ENCODE measurements around the gene TFF1.

DNA sequence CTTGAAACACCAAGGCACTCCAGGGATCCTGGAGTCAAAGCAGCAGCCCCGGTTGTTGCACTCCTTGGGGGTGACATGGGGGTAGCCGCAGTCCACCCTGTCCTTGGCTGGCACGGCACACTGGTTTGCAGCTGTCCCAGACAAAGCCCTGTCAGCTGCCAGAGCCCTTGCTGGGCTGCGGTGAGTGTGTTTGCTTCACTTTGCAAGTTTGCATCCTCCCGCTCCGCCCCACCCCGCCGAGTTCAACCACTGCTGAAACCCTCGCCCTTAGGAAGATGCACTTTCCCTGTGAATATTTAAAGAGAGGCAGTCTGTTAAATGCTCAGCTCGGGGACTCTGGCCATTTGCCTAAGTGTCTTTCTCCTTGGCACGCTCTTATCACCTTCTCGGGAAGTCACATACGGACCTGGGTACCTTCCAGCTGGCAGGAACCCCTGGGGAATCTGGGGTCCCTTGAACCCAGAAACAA is 52.8 kb downstream of the TFF1 start:
- TF ChIP-seq POLR2A (IDR thresholded peaks at IDR 0.05; ENCODE audit: low read length) = no peak
- TF ChIP-seq GATA1 (IDR thresholded peaks at IDR 0.05; ENCODE audit: low read depth, low read length) = no peak

All from erythroblast (primary cell).